GM18498 (cell line): ENCODE data around the gene CFAP65.

Experiments used
- ATAC-seq: cut with Tn5 transposase; IDR thresholded peaks from one replicate; pipeline ENCODE4 v1.9.1; 2021; ENCODE audit warnings: mild to moderate bottlenecking, moderate library complexity; ENCODE audit not compliant: unreplicated experiment

Gene CFAP65

DNA sequence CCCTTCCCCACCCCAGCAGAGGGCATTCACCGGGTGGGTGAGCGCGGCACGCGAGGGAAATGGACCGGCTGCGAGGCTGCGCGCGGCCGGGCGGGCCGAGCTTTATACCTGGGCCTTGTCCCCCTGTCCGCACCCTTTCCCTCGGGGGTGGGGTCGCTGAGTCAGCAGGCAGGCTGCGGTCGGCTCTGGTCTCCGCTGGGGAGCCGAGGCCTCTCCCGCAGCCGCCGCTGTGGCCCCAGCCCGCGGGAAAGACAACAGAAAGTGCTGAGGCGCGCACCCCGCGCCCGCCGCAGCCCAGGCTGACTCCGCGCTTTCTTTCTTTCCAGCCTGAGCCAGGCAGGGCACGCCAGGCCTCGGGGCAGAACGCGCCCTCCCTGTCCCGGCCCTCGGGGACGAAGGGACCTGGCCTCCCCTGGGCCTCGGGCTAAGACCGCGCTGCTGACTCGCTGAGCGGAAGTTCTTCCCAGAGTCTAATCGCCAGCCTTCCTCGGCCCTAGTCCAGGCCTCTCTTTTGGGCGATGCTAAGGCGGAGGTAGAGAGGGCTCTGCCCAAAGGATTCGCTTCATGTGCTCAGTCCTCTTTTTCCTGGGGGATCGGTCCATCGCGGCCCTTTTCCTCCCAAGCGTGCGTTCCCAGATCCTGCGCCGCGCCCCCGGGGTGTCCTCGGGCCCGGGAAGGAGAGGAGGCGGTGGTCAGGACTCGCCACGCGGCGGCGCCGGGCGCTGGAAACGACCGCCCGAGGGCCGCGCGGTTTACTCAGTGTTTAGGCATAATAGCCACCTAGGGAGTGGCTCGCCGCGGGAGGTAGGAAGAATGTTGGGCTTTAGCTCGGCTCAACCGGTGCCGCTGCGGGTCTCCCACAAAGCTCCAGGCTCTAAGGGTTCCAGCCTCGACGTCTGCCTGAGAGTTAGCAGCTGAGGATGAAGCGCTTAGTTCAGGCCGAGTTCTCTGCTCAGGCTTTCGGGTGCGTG is 47.7 kb downstream of the CFAP65 start, which contains the start of gene CRYBA2:
CRYBA2 (minus strand) TSS at position 78 of the 971 bp plus-strand sequence. CDS start 246 bp downstream, outside the sequence.
- no peak for ATAC-seq

DNA sequence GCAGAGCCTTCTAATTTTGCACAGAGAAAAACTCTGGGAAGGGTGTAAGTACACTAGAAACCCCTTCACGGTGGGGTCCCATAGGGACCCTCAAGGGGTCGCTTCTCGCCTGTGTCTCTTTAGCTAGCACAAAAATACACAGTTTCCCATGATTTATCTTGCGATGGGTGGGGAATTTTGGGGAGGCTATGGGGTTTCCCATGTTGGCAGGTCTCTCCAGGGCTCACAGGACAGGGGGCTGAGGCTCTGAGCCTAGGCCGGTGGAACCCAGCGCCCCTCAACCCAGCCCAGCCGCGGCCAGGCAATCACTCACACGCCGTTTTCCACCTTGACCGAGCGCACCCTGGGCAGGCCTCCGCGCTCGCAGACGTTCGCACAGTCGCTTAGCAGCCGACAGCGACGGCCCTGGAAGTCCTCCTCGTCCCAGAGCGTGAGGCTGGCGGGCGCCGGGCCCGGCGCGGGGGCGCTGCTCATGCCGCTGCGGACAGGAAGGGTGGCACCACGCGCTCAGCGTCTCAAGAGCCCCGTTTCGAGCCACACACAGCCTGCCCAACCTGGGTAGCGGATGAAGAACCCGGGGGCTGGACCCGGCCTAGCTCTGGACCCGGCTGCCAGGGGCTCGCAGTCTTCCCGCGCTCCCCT is 48.5 kb downstream of the CFAP65 start:
- no peak for ATAC-seq

DNA sequence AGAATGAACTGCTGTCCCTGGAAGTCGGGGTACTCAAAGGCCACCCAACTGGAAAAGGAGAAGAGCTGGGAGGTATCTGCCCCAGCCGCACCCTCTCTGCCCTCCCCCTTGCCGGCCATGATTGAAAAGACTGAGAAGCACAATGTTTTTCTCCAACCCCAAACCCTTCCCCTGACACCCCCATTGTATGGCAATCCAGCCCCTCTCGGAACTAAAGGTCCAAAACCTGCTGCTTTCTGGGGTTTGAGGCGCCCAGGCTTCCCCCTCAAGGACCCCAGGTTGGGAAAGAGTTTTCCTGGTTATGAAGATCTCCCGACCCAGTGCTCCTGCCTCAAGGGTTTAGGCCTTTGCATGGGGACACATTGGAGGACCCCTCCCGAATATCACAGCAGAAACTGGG is 49.1 kb downstream of the CFAP65 start:
- ATAC-seq: no peak

GRCh38 chr2:218991674-218992168 is 49.6 kb downstream of the CFAP65 start:
- no peak for ATAC-seq

DNA sequence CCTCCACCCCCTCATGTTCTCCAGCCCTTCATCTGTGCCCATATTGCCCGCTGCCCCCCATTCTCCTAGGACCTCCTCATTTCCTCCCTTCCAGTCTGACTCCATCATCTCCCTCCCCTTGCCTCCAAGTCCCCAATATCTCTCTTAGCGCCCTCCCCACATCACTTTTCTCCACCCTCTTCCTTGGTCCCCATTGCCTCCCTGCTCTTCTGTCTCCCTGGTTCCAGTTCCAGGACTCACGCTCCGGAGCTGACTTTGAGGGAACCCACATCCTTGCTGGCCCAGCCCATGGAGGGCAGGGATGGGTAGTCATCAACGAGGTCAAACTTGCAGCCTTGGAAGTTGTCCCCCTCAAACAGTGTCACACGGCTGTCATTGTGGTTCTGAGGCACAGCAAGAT is 50.7 kb downstream of the CFAP65 start:
- ATAC-seq: no peak

GRCh38 chr2:218990052-218990451 is 51.3 kb downstream of the CFAP65 start:
- no peak for ATAC-seq

GRCh38 chr2:218988650-218989049 is 52.7 kb downstream of the CFAP65 start:
- ATAC-seq: no peak

DNA sequence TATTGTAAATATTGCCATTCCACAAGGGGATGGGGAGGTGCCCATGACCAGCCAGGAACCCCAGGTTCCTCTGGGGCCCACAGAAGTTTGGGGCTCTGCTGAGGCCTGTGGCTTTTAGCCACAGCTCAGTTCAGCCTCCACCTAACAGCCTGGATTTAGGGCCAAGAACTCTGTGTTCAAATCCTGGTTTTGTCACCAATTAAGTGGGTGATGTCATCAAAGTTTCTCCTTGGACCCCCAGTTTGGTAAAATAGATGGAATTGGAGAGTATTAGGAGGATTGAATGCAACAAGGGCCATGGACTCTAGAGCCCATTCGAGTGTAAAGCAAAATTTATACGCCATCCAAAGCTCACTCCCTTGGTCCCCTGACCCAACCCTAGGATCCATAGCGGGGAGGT is 53.2 kb downstream of the CFAP65 start:
- no peak for ATAC-seq

DNA sequence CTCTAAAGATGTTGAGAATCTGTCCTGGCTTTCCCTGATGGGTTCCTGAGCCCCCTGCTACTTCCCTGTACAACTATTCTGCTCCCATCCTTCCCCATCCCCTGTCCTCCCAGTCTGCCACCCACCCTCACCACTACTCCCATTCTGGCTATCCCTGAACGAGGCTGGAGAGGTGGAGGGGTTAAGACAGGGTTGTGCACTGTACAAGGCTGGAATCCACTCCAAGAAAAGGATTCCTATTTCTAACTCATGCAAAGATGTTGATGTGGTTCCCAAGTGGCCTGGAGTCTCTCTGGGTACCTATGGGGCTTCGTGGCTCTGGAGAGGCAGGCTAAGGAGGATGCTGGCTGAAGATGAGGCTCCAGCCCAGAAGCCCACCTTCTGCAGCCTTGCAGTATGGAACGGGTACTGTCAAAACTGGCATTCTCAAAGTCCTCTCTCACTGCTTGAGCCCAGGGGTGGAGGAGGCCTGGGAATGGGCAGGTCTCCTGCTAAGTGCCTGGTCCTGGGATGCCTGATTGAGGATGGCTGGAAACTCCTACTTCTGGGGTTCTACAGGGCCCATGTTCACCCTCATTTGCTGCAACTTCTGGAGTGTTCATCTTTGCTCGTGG is 55.1 kb downstream of the CFAP65 start:
- no peak for ATAC-seq

DNA sequence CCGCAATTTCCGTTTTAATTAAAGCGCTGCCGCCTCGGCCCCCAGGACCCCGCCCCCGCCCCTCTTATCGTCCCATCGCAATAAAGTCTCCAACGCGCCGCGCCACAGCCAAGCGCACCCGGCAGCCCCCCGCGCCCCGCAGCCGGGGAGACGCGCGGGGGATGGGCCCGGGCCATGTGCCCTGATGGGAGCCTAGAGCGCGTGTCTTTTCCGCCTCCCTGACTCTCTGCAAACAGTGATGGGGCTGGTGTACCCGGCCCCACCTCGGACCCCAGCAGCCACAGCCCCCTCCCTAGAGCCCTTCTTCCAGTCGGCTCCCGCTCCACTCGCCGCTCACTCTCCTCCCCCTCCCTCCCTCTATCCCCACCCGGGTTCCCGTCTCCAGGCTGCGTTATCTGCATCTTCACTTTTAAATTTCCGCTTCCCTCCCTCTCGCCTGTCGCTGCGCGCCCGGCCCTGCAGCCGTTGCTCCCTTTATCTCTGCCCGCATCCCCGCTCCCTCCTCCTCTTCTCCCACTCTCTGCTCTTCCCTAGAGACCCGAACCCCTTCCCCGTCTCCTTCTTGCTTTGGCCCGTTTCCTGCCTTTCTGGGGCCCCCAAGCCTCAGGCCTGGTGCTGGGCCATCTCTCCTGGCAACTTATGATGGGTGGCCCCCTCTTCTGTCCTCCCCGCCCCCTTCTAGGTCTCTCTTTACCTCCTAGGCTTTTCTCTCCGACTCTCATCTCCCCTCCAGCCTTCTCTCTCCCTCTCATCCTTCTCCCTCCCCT is 55.8 kb downstream of the CFAP65 start:
- ATAC-seq: no peak

GRCh38 chr2:218985021-218985324 is 56.3 kb downstream of the CFAP65 start, which contains the start of gene FEV:
FEV (minus strand) TSS chr2:218985184; CDS start chr2:218985075, 109 bp downstream.
- ATAC-seq: no peak

DNA sequence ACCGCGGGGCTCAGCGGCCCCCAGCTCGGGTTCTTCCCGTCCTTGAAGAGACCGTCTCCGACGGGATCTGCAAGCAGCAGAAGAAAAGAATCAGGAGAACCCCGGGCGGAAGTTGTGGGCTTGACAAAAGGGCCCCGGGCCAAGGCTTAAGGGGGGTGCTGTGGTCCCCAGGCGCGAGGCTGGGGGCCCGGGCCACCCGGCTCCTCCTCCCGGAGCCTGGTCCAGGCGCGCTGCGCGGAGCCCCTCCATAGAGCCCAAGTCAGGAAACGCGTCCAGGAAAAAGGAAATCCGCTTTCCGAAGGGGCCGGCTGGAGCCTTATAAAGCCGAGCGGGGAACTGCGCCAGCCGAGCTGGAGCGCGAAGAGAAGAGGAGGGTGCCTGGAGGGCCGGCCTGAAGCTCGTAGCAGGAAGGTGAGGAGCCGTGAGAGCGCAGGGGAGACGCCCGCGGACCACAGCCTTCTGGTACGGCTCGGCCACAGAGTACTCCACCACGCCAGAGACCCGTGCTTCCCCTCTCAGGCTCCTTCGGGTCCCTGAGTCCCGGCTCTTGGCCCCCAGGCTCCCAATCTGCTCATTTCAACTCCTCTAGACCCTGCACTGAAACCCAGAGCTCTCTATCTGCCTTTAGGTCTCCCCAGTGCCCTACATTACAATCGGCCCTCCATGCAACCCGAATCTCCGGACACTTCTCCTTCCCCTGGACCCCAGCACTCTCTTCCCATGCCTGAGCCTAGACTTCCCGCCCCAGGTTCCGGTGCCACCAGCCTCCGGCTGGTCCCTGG is 56.9 kb downstream of the CFAP65 start:
- ATAC-seq: no peak

- no peak for ATAC-seq
These were observed 57.4 kb downstream of the CFAP65 start for GRCh38 chr2:218983934-218984238.

DNA sequence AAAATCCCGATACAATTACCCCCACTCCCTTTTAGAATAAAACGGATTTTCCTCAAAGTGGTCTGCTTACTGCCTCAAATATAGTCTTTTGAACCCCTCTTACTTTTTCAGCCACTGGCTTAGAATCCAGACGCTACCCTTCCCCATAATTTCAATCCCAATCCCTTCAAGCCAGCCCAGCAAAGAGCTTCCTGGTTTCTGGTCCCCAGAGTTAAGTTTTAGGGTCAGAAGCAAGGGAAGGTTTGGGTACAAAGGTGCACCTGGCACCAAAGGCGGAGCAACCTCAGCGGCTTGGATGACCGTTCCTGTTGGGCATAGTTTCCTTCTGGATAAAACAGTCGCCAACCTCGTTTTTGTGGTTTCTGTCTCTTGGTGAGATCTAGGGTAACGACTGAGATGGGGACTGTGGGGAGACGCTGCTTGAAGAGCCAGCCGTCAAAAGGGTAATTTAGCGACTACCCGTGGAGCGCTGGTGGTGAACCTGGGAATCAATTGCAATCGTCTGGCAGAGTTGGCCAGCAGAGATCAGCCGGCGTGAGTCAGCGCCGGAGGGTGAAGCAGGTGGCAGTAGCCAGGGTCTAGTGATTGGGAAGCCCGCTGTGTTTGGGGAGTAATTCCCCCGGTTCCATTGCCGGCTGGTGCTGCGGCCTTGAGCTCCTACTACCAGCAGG is 57.9 kb downstream of the CFAP65 start:
- ATAC-seq: no peak

GRCh38 chr2:218982586-218983262 is 58.6 kb downstream of the CFAP65 start:
- ATAC-seq: no peak

- ATAC-seq: no peak
These were observed 59.3 kb downstream of the CFAP65 start for GRCh38 chr2:218981881-218982585.

GRCh38 chr2:218981390-218981880 is 59.9 kb downstream of the CFAP65 start:
- ATAC-seq: no peak

DNA sequence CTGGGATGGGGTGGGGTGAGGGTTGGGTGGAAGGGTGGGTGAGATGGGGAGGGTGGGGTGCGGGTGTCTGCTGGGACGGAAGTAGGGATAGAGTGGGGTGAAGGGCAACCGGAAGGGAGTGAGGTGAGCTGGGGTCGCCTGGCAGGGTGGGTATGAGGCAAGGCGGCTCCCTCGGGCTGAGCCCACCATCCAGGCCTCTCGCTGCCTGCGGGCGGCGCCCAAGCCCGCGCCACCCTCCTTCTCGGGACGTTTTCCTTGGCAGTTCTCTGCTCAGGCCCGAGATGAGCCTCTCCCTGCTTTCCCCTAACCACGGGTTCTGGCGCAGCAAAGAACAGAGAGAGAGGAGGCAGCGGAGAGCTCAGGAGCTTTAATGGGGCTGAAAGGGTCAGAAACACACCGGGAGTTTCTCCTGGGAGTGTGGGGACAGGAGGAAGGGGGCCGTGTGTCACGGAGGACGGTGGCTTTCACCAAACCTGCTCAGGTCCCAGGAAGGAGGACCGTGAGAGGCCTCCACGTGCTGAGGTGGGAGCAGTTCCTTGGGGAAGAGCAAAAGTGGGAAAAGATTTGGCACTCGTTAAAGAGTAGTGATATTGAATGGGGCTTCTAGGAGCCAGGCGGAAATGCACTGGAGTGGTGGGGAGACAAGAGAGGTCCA is 60.5 kb downstream of the CFAP65 start:
- ATAC-seq: no peak
